Nephron progenitor cell (in vitro differentiated cells): Measurements from ENCODE around the gene SMCHD1.
A peak's percentile ranks its signal among the peaks of the same experiment; 100 is the strongest.

Experiments
- DNase-seq: peaks from one replicate; pipeline ENCODE4 v3.0.0; 2021
- H3K27ac Mint-ChIP-seq: 2 replicates; pipeline ENCODE4 v1.8.0; 2021; ENCODE audit warnings: mild to moderate bottlenecking, moderate library complexity, mixed read lengths
- H3K27me3 Mint-ChIP-seq: 2 replicates; pipeline ENCODE4 v1.8.0; 2021; ENCODE audit warnings: mild to moderate bottlenecking, low read depth, mixed read lengths; ENCODE audit not compliant: poor library complexity
- H3K36me3 Mint-ChIP-seq: 2 replicates; pipeline ENCODE4 v1.8.0; 2021; ENCODE audit warnings: low read depth, mixed read lengths
- H3K4me1 Mint-ChIP-seq: 2 replicates; pipeline ENCODE4 v1.8.0; 2021; ENCODE audit warnings: mixed read lengths
- H3K4me3 Mint-ChIP-seq: 2 replicates; pipeline ENCODE4 v1.8.0; 2021; ENCODE audit warnings: mild to moderate bottlenecking, moderate library complexity, mixed read lengths
- H3K9me3 Mint-ChIP-seq: 2 replicates; pipeline ENCODE4 v1.8.0; 2021; ENCODE audit warnings: mild to moderate bottlenecking, moderate library complexity, mixed read lengths
- CTCF ChIP-seq: fragments of 200-600 bp; sonication (generic); IDR thresholded peaks from 2 replicates; pipeline ENCODE4 v1.5.0; 2021; ENCODE audit warnings: antibody characterized with exemption

SMCHD1 gene

GRCh38 chr18:2704541-2704940 lies 49.0 kb downstream of the SMCHD1 start:
- TF ChIP-seq CTCF, result no peak
- H3K27me3 Mint-ChIP-seq, result no peaks in the 10 kb centered on the region
- no peaks in the 10 kb centered on the region for H3K9me3 Mint-ChIP-seq
- peak overlapping the region; percentile 76 for H3K27ac Mint-ChIP-seq
- H3K36me3 Mint-ChIP-seq, result peaks cover 68% of the 10 kb centered on the region
- no peak for DNase-seq
- no peak overlapping the region for H3K4me3 Mint-ChIP-seq
- H3K4me1 Mint-ChIP-seq, result peaks cover 5% of the 10 kb centered on the region

GRCh38 chr18:2706903-2707302 lies 51.4 kb downstream of the SMCHD1 start:
- Mint-ChIP-seq H3K4me1 (peaks cover 5% of the 10 kb centered on the region), H3K27me3 (no peaks in the 10 kb centered on the region), H3K4me3 (no peak overlapping the region), H3K36me3 (peaks cover 76% of the 10 kb centered on the region), H3K9me3 (no peaks in the 10 kb centered on the region), H3K27ac (no peak overlapping the region)
- DNase-seq, result no peak
- no peak for TF ChIP-seq CTCF

GRCh38 chr18:2707551-2708168 lies 52.1 kb downstream of the SMCHD1 start:
- Mint-ChIP-seq H3K36me3 (peaks cover 79% of the 10 kb centered on the region), H3K27ac (no peak overlapping the region), H3K27me3 (no peaks in the 10 kb centered on the region), H3K4me1 (peaks cover 5% of the 10 kb centered on the region), H3K4me3 (no peak overlapping the region), H3K9me3 (no peaks in the 10 kb centered on the region)
- DNase-seq, result no peak
- TF ChIP-seq CTCF, result no peak

GRCh38 chr18:2709316-2709715 lies 53.8 kb downstream of the SMCHD1 start:
- H3K4me3 Mint-ChIP-seq, result no peak overlapping the region

GRCh38 chr18:2714140-2714539 lies 58.6 kb downstream of the SMCHD1 start:
- peaks cover 4% of the 10 kb centered on the region for H3K4me1 Mint-ChIP-seq
- H3K9me3 Mint-ChIP-seq, result peaks cover 3% of the 10 kb centered on the region
- peaks cover 92% of the 10 kb centered on the region for H3K36me3 Mint-ChIP-seq
- no peak for TF ChIP-seq CTCF
- no peak overlapping the region for H3K4me3 Mint-ChIP-seq
- H3K27ac Mint-ChIP-seq, result peak overlapping the region; percentile 45
- DNase-seq, result no peak
- H3K27me3 Mint-ChIP-seq, result no peaks in the 10 kb centered on the region

More at GRCh38 chr18:2709316-2709715, 53.8 kb downstream of the SMCHD1 start:
- H3K9me3 Mint-ChIP-seq, result no peaks in the 10 kb centered on the region
- H3K36me3 Mint-ChIP-seq, result peaks cover 83% of the 10 kb centered on the region
- no peak for DNase-seq
- peaks cover 5% of the 10 kb centered on the region for H3K4me1 Mint-ChIP-seq
- H3K27me3 Mint-ChIP-seq, result no peaks in the 10 kb centered on the region
- no peak for TF ChIP-seq CTCF
- H3K27ac Mint-ChIP-seq, result no peak overlapping the region

GRCh38 chr18:2715990-2716389 lies 60.5 kb downstream of the SMCHD1 start:
- no peak for DNase-seq
- Mint-ChIP-seq H3K4me1 (peaks cover 4% of the 10 kb centered on the region), H3K27ac (peak overlapping the region; percentile 24), H3K9me3 (peaks cover 3% of the 10 kb centered on the region), H3K27me3 (no peaks in the 10 kb centered on the region), H3K36me3 (peaks cover 92% of the 10 kb centered on the region), H3K4me3 (no peak overlapping the region)
- no peak for TF ChIP-seq CTCF
